Measurements from ENCODE around the gene CTSZ. TPM values are rescaled to one million over a fixed set of nuclear protein-coding genes. Genes with fewer than 3 reads are reported as not detected.
A peak's percentile ranks its signal among the peaks of the same experiment; 100 is the strongest.

The CTSZ gene
- total and polyA plus RNA-seq, 2 of the 4 experiments (the other 2 are of a cell fraction): 46.1 to 88.5 TPM

GRCh38 chr20:59010995-59011873 lies 4.2 kb upstream of the CTSZ start:
- no peak for ATAC-seq (ENCODE audit: low read depth)

More at GRCh38 chr20:59010995-59011873, 4.2 kb upstream of the CTSZ start:
- intact Hi-C loops (cut with micrococcal nuclease): no loop called here
- dilution Hi-C loops (cut with HindIII; ENCODE audit: low sequenced_read_pairs, unreplicated experiment): no loop called here
- Histone ChIP-seq H2BK20ac (ENCODE audit: low read depth, low read length) (peak overlapping the region; percentile 4; the same call in 1 of the 2 replicates), H3K79me1 (ENCODE audit: low read depth in 1 of 2, low read length in 2 of 2) (peaks cover 4 to 6% of the 10 kb centered on the region in 2 experiments; a peak in 2 of 4 replicates), H3K4me2 (ENCODE audit: low read depth, low read length) (no peak overlapping the region), H3K56ac (ENCODE audit: extremely low read depth, insufficient read depth, low read length) (no peak overlapping the region), H4K5ac (ENCODE audit: low read depth, low read length) (peak overlapping the region; percentile 81; the same call in 1 of the 2 replicates), H3K18ac (ENCODE audit: low read depth, low read length) (peak overlapping the region; percentile 66; the same call in 1 of the 2 replicates), H3K4ac (ENCODE audit: low read depth, low read length) (peak overlapping the region; percentile 88), H3K14ac (replicated peaks; ENCODE audit: low read depth, low read length) (peak overlapping the region; percentile 53), H2AK9ac (replicated peaks; ENCODE audit: low read depth, low read length, poor library complexity) (peak overlapping the region; percentile 18), H3K23ac (ENCODE audit: low read depth, low read length) (peak overlapping the region; percentile 77; the same call in 1 of the 2 replicates), H3K27ac (ENCODE audit: insufficient read depth, low read length) (0 out of 2 replicates have a peak overlapping the region, but pooled peaks have one; percentile 32), H3K4me3 (ENCODE audit: insufficient read depth, low read depth, low read length) (no peak overlapping the region), H2BK15ac (ENCODE audit: low read depth, low read length) (no peak overlapping the region; the same call in 2 of the 3 replicates), H3K27me3 (ENCODE audit: control insufficient read depth, insufficient read depth, low read length) (no peaks in the 10 kb centered on the region), H3K9me3 (ENCODE audit: control insufficient read depth, insufficient read depth, low read length) (no peaks in the 10 kb centered on the region), H4K20me1 (ENCODE audit: insufficient read depth, low read length) (no peaks in the 10 kb centered on the region), H3K4me1 (ENCODE audit: control insufficient read depth, insufficient read depth, low read length) (peaks cover 20% of the 10 kb centered on the region), H2AFZ (replicated peaks; ENCODE audit: low read length, poor library complexity) (peak overlapping the region; percentile 67), H2AK5ac (ENCODE audit: low read depth, low read length) (peak overlapping the region; percentile 72; the same call in 1 of the 2 replicates), H4K91ac (ENCODE audit: insufficient read depth, low read depth, low read length) (peak overlapping the region; percentile 80), H2BK5ac (ENCODE audit: low read depth, low read length, poor library complexity, severe bottlenecking) (peak overlapping the region; percentile 77), H3K36me3 (ENCODE audit: control insufficient read depth, insufficient read depth, low read length) (no peaks in the 10 kb centered on the region), H3K9me1 (ENCODE audit: insufficient read depth, low read length) (peaks cover 17% of the 10 kb centered on the region), H3K9ac (ENCODE audit: low read depth, low read length) (no peak overlapping the region), H4K8ac (ENCODE audit: low read depth in 2 of 2, low read length in 2 of 2) (peak overlapping the region; percentile 52 to 91; a peak in 1 of 4 replicates), H2BK120ac (ENCODE audit: low read depth, low read length) (peak overlapping the region; percentile 89)
- in situ Hi-C loops (cut with MboI; ENCODE audit: low sequenced_read_pairs): no loop called here
- DNase-seq: peak; percentile 71
- TF ChIP-seq CHD1 (IDR thresholded peaks at IDR 0.05; ENCODE audit: low read depth, low read length) (no peak), ELK1 (IDR thresholded peaks at IDR 0.05; ENCODE audit: borderline replicate concordance, low read depth, low read length) (no peak), USF2 (IDR thresholded peaks at IDR 0.05; ENCODE audit: low read depth, low read length) (no peak)
- WGBS, 2 experiments (ENCODE audit: extremely low coverage in 2 of 2, insufficient read length in 1 of 2): 63% methylated on average over 3 of the region's 17 CpGs; no CpG with 5 or more reads in 1 of the 2 experiments
- POLR2A ChIA-PET (ENCODE audit: unreplicated experiment): no interaction called here
- no TSS peak for BruUV-seq (replicated peaks)
- CTCF ChIA-PET: no interaction called here

All from IMR-90 (cell line).